PC-3 (cell line): ENCODE measurements around the gene SRRT. TPM values are rescaled to one million over a fixed set of nuclear protein-coding genes. Genes with fewer than 3 reads are reported as not detected.
"Not testable (repeated sequence)": the region's sequence is repeated elsewhere in the genome, so short reads cannot be mapped to it uniquely, and the experiment has no call there.

Experiments used
- ATAC-seq: fragments of 200-7000 bp; cut with Tn5 transposase; 2 replicates; pipeline ENCODE4 v1.9.1; 2020; ENCODE audit warnings: mild to moderate bottlenecking, moderate library complexity
- BruUV-seq: library from RNA; stranded (reverse); fragments of 400-500 nt; replicated peaks from 2 replicates; lab custom pipeline; 2021; lab: Mats Ljungman, UMichigan
- CTCF ChIA-PET: fragments of 300-600 bp; sonication (Branson Sonifier 250); formaldehyde crosslinking; loops from one replicate; lab custom pipeline; 2022; ENCODE audit warnings: antibody characterized with exemption; lab: Charles Lee
- POLR2A ChIA-PET: fragments of 300-600 bp; sonication (Branson Sonifier 250); formaldehyde crosslinking; loops from one replicate; lab custom pipeline; 2022; ENCODE audit warnings: antibody characterized with exemption; ENCODE audit not compliant: unreplicated experiment; lab: Charles Lee
- DNase-seq: peaks from one replicate; pipeline ENCODE4 v3.0.0-alpha.2; 2015
- H2AFZ ChIP-seq: fragments of 300-600 bp; sonication (generic); 2 replicates; pipeline ENCODE4 v1.6.0; 2016; ENCODE audit warnings: antibody characterized with exemption, low read length
- H3F3A ChIP-seq: fragments of 300-600 bp; sonication (generic); one replicate; pipeline ENCODE4 v1.6.0; 2017; ENCODE audit warnings: antibody characterized with exemption, low read length, control low read depth, mild to moderate bottlenecking; ENCODE audit not compliant: unreplicated experiment
- H3K27ac ChIP-seq: fragments of 300-600 bp; sonication (generic); 2 replicates; pipeline ENCODE4 v1.5.1; 2016; ENCODE audit warnings: mild to moderate bottlenecking, low read length
- H3K27me3 ChIP-seq: fragments of 300-600 bp; sonication (generic); 2 replicates; pipeline ENCODE4 v1.6.1; 2016; ENCODE audit warnings: low read length, mixed read lengths
- H3K36me3 ChIP-seq: fragments of 300-600 bp; sonication (generic); 2 replicates; pipeline ENCODE4 v1.6.1; 2016; ENCODE audit warnings: low read depth, mixed run types, low read length, mixed read lengths
- H3K4me1 ChIP-seq: fragments of 300-600 bp; sonication (generic); 2 replicates; pipeline ENCODE4 v1.5.1; 2016; ENCODE audit warnings: low read length; ENCODE audit not compliant: insufficient read depth
- H3K4me2 ChIP-seq: fragments of 300-600 bp; sonication (generic); 2 replicates; pipeline ENCODE4 v1.6.0; 2016; ENCODE audit warnings: low read length
- H3K4me3 ChIP-seq: fragments of 300-600 bp; sonication (generic); 2 replicates; pipeline ENCODE4 v1.5.1; 2016; ENCODE audit warnings: mild to moderate bottlenecking, low read length, mixed read lengths
- H3K79me2 ChIP-seq: fragments of 300-600 bp; sonication (generic); 2 replicates; pipeline ENCODE4 v1.6.1; 2017; ENCODE audit warnings: low read length, mixed read lengths
- H3K9ac ChIP-seq: fragments of 300-600 bp; sonication (generic); 2 replicates; pipeline ENCODE4 v1.6.0; 2016; ENCODE audit warnings: mild to moderate bottlenecking, low read length
- H3K9me2 ChIP-seq: fragments of 300-600 bp; sonication (generic); replicated peaks from 2 replicates; pipeline ENCODE4 v1.6.1; 2016; ENCODE audit warnings: mixed run types, low read length, mixed read lengths
- H3K9me3 ChIP-seq: fragments of 300-600 bp; sonication (generic); 2 replicates; pipeline ENCODE4 v1.6.1; 2016; ENCODE audit warnings: low read length, mixed read lengths
- H4K20me1 ChIP-seq: fragments of 300-600 bp; sonication (generic); 2 replicates; pipeline ENCODE4 v1.6.1; 2016; ENCODE audit warnings: low read length, mixed read lengths
- CTCF ChIP-seq: fragments of 300-600 bp; sonication (generic); conservative IDR thresholded peaks from 2 replicates; pipeline ENCODE4 v1.5.1; 2017; ENCODE audit warnings: antibody characterized with exemption, low read depth, mild to moderate bottlenecking, low read length
- EZH2 ChIP-seq: fragments of 300-600 bp; sonication (generic); IDR thresholded peaks from one replicate; pipeline ENCODE4 v1.6.1; 2017; ENCODE audit warnings: antibody characterized with exemption, mild to moderate bottlenecking, low read length; ENCODE audit not compliant: unreplicated experiment
- EZH2phosphoT487 ChIP-seq: fragments of 300-600 bp; sonication (generic); IDR thresholded peaks from 2 replicates; pipeline ENCODE4 v1.6.1; 2018; ENCODE audit warnings: mild to moderate bottlenecking, antibody characterized with exemption, low read length, borderline replicate concordance
- intact Hi-C: fragments of 100-400 bp; cut with micrococcal nuclease; formaldehyde crosslinking; loops from 2 replicates; pipeline ENCODE4 v1.9.0; 2023
- microRNA-seq: library from miRNA; unstranded; fragments of <30 nt; microRNA quantifications from one replicate; pipeline ENCODE4 v1.1.0, GENCODE V29; 2020; ENCODE audit not compliant: unreplicated experiment
- total RNA-seq: library from RNA; depleted of rRNA; stranded (reverse); fragments of >200 nt; gene quantifications from 2 replicates; pipeline ENCODE4 v1.2.3, GENCODE V29; 2014; rRNA removed

Gene SRRT
- total RNA-seq, 1 experiment from 2014 or later = 177 TPM

GRCh38 chr7:100933734-100934133 lies 58.8 kb downstream of the SRRT start:
- H3F3A ChIP-seq = no peaks in the 10 kb centered on the region
- no peak overlapping the region for H3K27ac ChIP-seq
- no peaks in the 10 kb centered on the region for H3K27me3 ChIP-seq
- H3K79me2 ChIP-seq = no peaks in the 10 kb centered on the region
- H3K4me2 ChIP-seq = no peak overlapping the region
- H3K9ac ChIP-seq = no peak overlapping the region
- CTCF ChIA-PET = no interaction called here
- BruUV-seq = no TSS peak
- no peaks in the 10 kb centered on the region for H3K9me3 ChIP-seq
- no peaks in the 10 kb centered on the region for H4K20me1 ChIP-seq
- no peak overlapping the region for H3K4me3 ChIP-seq
- H3K36me3 ChIP-seq = no peaks in the 10 kb centered on the region
- peaks cover 21% of the 10 kb centered on the region for H3K4me1 ChIP-seq
- no peak overlapping the region for H2AFZ ChIP-seq
- no peak for ATAC-seq
- TF ChIP-seq EZH2 (no peak), CTCF (no peak), EZH2phosphoT487 (no peak)
- DNase-seq = no peak
- intact Hi-C loops = no loop called here
- POLR2A ChIA-PET = no interaction called here
- H3K9me2 ChIP-seq = no peaks in the 10 kb centered on the region

GRCh38 chr7:100935381-100935780 lies 60.5 kb downstream of the SRRT start:
- BruUV-seq, H3K9ac ChIP-seq, H3K27ac ChIP-seq, H3K36me3 ChIP-seq, DNase-seq, H3K4me1 ChIP-seq, H2AFZ ChIP-seq, H3F3A ChIP-seq, H4K20me1 ChIP-seq, H3K9me2 ChIP-seq, H3K9me3 ChIP-seq, H3K4me2 ChIP-seq, POLR2A ChIA-PET, intact Hi-C loops, H3K4me3 ChIP-seq, H3K79me2 ChIP-seq, ATAC-seq, H3K27me3 ChIP-seq: not testable (repeated sequence)
- CTCF ChIA-PET = interaction anchor here (0.6 kb wide), 1 partner anchor 489 kb away, joined by 3 read pairs; no protein-coding TSS in a partner anchor

GRCh38 chr7:100936167-100936566 lies 61.3 kb downstream of the SRRT start:
- H3K27me3 ChIP-seq, POLR2A ChIA-PET, H3K79me2 ChIP-seq, H3K4me1 ChIP-seq, BruUV-seq, H3K9me2 ChIP-seq, H3K36me3 ChIP-seq, H4K20me1 ChIP-seq, H2AFZ ChIP-seq, H3K4me2 ChIP-seq, H3K27ac ChIP-seq, H3K4me3 ChIP-seq, CTCF ChIA-PET, H3K9ac ChIP-seq, H3K9me3 ChIP-seq, DNase-seq, ATAC-seq, H3F3A ChIP-seq, intact Hi-C loops: not testable (repeated sequence)

Small RNA genes within 50 kb of the gene (microRNA-seq; reads per million reads assigned to microRNA genes)
- gene MIR6875 = not detected

Other genes with a start within 250 kb of the SRRT start
- gene TFR2, start 233.6 kb upstream of the SRRT start, total RNA-seq = not detected in 2 replicates
- not detected in 2 replicates for gene ACTL6B, start 218.7 kb upstream of the SRRT start, total RNA-seq
- gene GNB2, start 201.4 kb upstream of the SRRT start, total RNA-seq = 164 and 227 TPM in 2 replicates
- gene GIGYF1, start 180.9 kb upstream of the SRRT start, total RNA-seq = 25.9 and 26.6 TPM in 2 replicates
- gene POP7, start 169.0 kb upstream of the SRRT start, total RNA-seq = 151 and 154 TPM in 2 replicates
- not detected in 2 replicates for gene EPO, start 154.6 kb upstream of the SRRT start, total RNA-seq
- gene ZAN, start 141.5 kb upstream of the SRRT start, total RNA-seq = not detected in 2 replicates
- gene EPHB4, start 47.6 kb upstream of the SRRT start, total RNA-seq = 104 and 150 TPM in 2 replicates
- gene SLC12A9, start 22.4 kb upstream of the SRRT start, total RNA-seq = 25.9 and 31.2 TPM in 2 replicates
- 11.3 and 14.6 TPM in 2 replicates for gene TRIP6, start 7.7 kb upstream of the SRRT start, total RNA-seq
- gene UFSP1, start 14.6 kb downstream of the SRRT start, total RNA-seq = 10.5 and 14.6 TPM in 2 replicates
- gene ACHE, start 20.8 kb downstream of the SRRT start, total RNA-seq = 0.40 and 1.3 TPM in 2 replicates
- gene MUC3A, start 74.4 kb downstream of the SRRT start, total RNA-seq = 0.11 and 0.46 TPM in 2 replicates
- 0.18 and 0.69 TPM in 2 replicates for gene MUC12, start 94.5 kb downstream of the SRRT start, total RNA-seq
- gene MUC17, start 145.0 kb downstream of the SRRT start, total RNA-seq = not detected in 2 replicates
- gene TRIM56, start 210.4 kb downstream of the SRRT start, total RNA-seq = 10.6 and 14.8 TPM in 2 replicates